NK-92 (cell line): ENCODE results near the gene OR1E2.
"Not testable (repeated sequence)": the region's sequence is repeated elsewhere in the genome, so short reads cannot be mapped to it uniquely, and the experiment has no call there.

ENCODE experiments used
- DNase-seq: peaks from one replicate; lab custom pipeline; 2025; ENCODE audit not compliant: unreplicated experiment; lab: John Stamatoyannopoulos, UW

Gene OR1E2

DNA sequence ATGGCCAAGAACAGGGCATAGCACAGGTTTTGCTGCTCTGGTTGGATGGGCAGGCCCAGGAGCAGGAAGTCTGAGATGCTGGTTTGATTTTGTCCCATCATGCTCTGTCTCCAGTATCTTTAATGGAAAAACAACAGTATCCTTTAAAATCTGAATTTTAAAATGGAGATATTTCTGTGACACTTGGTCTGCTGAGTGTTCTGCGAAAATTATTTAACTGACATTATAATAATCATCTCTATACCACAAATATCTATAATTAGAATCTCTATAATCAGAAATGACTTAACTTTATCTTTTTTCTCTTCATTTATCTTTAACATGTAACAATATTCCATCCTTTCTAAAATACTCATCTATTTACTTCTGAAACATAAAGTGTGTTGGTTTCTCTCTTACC, 35.3 kb downstream of the OR1E2 start, which contains the start of gene OR1E1:
Gene OR1E1 (minus strand): TSS at position 101 of the 400 bp plus-strand sequence. CDS start 0 bp downstream, at position 101.
- no peak for DNase-seq

DNA sequence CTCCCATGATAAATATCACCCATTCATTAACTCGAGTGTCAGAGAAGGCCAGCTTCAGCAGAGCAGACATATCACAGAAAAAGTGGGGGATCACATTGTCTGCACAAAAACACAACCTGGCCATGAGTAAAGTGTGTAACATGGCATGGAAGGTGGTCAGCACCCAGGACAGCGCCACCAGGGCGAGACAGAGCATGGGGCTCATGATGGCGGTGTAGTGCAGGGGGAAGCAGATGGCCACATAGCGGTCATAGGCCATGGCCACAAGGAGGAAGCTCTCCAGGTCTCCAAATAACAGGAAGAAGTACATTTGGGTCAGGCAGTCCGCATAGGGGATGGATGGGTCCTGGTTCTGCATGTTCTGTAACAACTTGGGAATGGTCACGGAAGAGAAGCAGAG, 35.8 kb downstream of the OR1E2 start:
- DNase-seq, result not testable (repeated sequence)

DNA sequence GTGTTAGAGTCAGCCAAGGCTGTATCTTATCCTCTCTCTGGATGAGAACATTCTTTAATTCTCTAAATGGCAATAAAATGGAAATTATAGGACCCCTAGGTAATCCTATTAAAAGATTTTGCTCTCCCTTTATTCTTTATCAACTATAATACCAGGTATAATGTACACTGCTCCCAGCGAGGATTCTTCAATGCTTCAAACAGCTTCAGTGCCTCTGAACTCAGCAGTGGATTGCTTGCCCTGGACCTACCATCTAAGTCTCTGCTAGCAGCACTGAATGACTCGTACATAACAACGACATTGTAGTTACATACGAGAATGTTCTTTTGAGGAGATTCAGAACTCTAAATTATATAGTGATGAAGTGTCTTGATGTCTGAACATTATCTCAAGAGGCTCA, 43.9 kb downstream of the OR1E2 start:
- DNase-seq, result no peak

DNA sequence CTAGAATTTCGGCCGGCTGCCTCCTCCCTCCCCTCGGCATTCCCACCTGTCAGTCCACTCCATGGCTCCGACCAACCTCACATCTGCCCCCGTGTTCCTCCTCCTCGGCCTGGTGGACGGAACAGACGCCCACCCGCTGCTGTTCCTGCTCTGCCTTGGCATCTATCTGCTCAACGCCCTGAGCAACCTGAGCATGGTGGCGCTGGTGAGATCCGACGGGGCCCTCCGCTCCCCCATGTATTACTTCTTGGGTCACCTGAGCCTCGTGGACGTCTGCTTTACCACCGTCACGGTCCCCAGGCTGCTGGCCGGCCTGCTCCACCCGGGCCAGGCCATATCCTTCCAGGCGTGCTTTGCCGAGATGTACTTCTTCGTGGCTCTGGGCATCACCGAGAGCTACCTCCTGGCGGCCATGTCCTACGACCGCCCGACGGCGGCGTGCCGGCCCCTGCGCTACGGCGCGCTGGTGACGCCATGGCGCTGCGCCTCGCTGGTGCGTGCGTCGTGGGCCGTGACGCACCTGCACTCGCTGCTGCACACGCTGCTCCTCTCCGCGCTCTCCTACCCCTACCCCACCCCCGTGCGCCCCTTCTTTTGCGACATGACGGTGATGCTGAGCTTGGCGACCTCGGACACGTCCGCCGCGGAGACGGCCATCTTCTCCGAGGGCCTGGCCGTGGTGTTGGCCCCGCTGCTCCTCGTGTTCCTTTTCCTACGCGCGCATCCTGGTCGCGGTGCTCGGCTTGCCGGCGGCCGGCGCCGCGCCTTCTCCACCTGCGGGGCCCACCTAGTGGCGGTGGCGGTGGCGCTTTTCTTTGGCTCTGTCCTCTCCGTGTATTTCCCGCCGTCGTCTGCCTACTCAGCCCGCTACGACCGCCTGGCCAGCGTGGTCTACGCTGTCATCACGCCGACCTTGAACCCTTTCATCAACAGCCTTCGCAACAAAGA, 47.5 kb downstream of the OR1E2 start, which contains the start of gene OR3A2:
Gene OR3A2 (minus strand): TSS at position 440 of the 948 bp plus-strand sequence.
- DNase-seq, result no peak
